Keratinocyte (primary cell): ENCODE results near the gene DENND4A. TPM values are rescaled to one million over a fixed set of nuclear protein-coding genes. Genes with fewer than 3 reads are reported as not detected.

Source experiments
- DNase-seq: peaks from one replicate; pipeline ENCODE4 v3.0.0-alpha.2; 2011; ENCODE audit warnings: low read depth, missing footprints, low spot score
- FAIRE-seq: peaks from 2 replicates; lab custom pipeline; 2011; peaks lifted over from hg19 to GRCh38; lab: Jason Lieb, UNC
- H2AFZ ChIP-seq: 2 replicates; pipeline ENCODE4 v1.6.0; 2012; ENCODE audit warnings: low read length, control low read depth, inconsistent platforms; ENCODE audit not compliant: control insufficient read depth
- H3K27ac ChIP-seq: 2 replicates; pipeline ENCODE4 v1.5.1; 2011; ENCODE audit warnings: low read length; ENCODE audit not compliant: control insufficient read depth, insufficient read depth
- H3K27me3 ChIP-seq: 3 replicates; pipeline ENCODE4 v1.6.0; 2011; ENCODE audit warnings: low read length; ENCODE audit not compliant: control insufficient read depth, insufficient read depth; ENCODE audit errors: extremely low read depth
- H3K36me3 ChIP-seq, 2 experiments: 2 replicates in 1 of 2; 3 replicates in 1 of 2; pipeline ENCODE4 v1.5.1; 2011; ENCODE audit warnings: low read length in 2 of 2, mild to moderate bottlenecking in 1 of 2; ENCODE audit not compliant: control insufficient read depth in 2 of 2, insufficient read depth in 2 of 2; ENCODE audit errors: extremely low read depth in 1 of 2
- H3K4me1 ChIP-seq: 3 replicates; pipeline ENCODE4 v1.5.1; 2011; ENCODE audit warnings: low read length; ENCODE audit not compliant: control insufficient read depth, insufficient read depth; ENCODE audit errors: extremely low read depth
- H3K4me2 ChIP-seq: 3 replicates; pipeline ENCODE4 v1.6.0; 2011; ENCODE audit warnings: low read depth, low read length; ENCODE audit not compliant: control insufficient read depth, insufficient read depth; ENCODE audit errors: extremely low read depth
- H3K4me3 ChIP-seq, 3 experiments: fragments of 200-600 bp in 1 of 3; sonication (generic) in 1 of 3; 2 replicates in 2 of 3; 3 replicates in 1 of 3; pipeline ENCODE4 v1.5.1; 2011 to 2016; ENCODE audit warnings: low read length in 3 of 3, mild to moderate bottlenecking in 3 of 3, control low read depth in 2 of 3, inconsistent platforms in 1 of 3, low read depth in 1 of 3, mixed read lengths in 1 of 3, mixed run types in 1 of 3, moderate library complexity in 1 of 3; ENCODE audit not compliant: control insufficient read depth in 2 of 3, insufficient read depth in 2 of 3; ENCODE audit errors: extremely low read depth in 1 of 3
- H3K79me2 ChIP-seq: 2 replicates; pipeline ENCODE4 v1.6.0; 2012; ENCODE audit warnings: low read length; ENCODE audit not compliant: control insufficient read depth, insufficient read depth
- H3K9ac ChIP-seq: 3 replicates; pipeline ENCODE4 v1.6.0; 2011; ENCODE audit warnings: low read length; ENCODE audit not compliant: control insufficient read depth, insufficient read depth; ENCODE audit errors: extremely low read depth
- H3K9me1 ChIP-seq: 3 replicates; pipeline ENCODE4 v1.6.0; 2011; ENCODE audit warnings: low read length; ENCODE audit not compliant: control insufficient read depth, insufficient read depth; ENCODE audit errors: extremely low read depth
- H3K9me3 ChIP-seq: 2 replicates; pipeline ENCODE4 v1.5.1; 2012; ENCODE audit warnings: low read depth, low read length; ENCODE audit not compliant: control insufficient read depth
- H4K20me1 ChIP-seq: 3 replicates; pipeline ENCODE4 v1.6.0; 2011; ENCODE audit warnings: low read length; ENCODE audit not compliant: control insufficient read depth, insufficient read depth; ENCODE audit errors: extremely low read depth
- EZH2 ChIP-seq: IDR thresholded peaks from one replicate; pipeline ENCODE4 v1.6.1; 2012; ENCODE audit warnings: inconsistent platforms, mild to moderate bottlenecking, low read length, moderate library complexity
- dilution Hi-C: fragments of 300-500 bp; cut with MboI; formaldehyde crosslinking; loops from one replicate; pipeline ENCODE4 v1.7.0; 2020; ENCODE audit warnings: low sequenced_read_pairs; ENCODE audit not compliant: extremely low pct_ligation_motif_present
- polyA plus RNA-seq, 5 experiments: library from polyadenylated mRNA; depleted of rRNA in 3 of 5; stranded (reverse) in 3 of 5; stranded (forward) in 1 of 5; unstranded in 1 of 5; fragments of >200 nt; gene quantifications; 1 replicate in 1 of 5; 2 replicates in 3 of 5; 3 replicates in 1 of 5; pipeline versions ENCODE4 v1.2.1 to v1.2.3, GENCODE V29; 2011 to 2012; ENCODE audit warnings: missing spikeins in 2 of 5, low read depth in 1 of 5, low replicate concordance in 1 of 5
- TF ChIP-seq, protein P1 (sequence below), 3 experiments: IDR thresholded peaks in 1 of 3; conservative IDR thresholded peaks in 1 of 3; optimal IDR thresholded peaks in 1 of 3; 2 replicates in 2 of 3; 3 replicates in 1 of 3; pipeline versions ENCODE3 to v1.5.1; 2011; ENCODE audit warnings: low read length in 3 of 3, mild to moderate bottlenecking in 3 of 3, moderate library complexity in 2 of 3, control low read depth in 1 of 3, inconsistent platforms in 1 of 3; ENCODE audit not compliant: insufficient read depth in 2 of 3; ENCODE audit errors: extremely low read depth in 1 of 3

The DENND4A gene
- polyA plus RNA-seq, 1 donor (not counting 4 experiments of a cell fraction or from before 2014, with no cell fraction given) = 10.0 TPM

DNA sequence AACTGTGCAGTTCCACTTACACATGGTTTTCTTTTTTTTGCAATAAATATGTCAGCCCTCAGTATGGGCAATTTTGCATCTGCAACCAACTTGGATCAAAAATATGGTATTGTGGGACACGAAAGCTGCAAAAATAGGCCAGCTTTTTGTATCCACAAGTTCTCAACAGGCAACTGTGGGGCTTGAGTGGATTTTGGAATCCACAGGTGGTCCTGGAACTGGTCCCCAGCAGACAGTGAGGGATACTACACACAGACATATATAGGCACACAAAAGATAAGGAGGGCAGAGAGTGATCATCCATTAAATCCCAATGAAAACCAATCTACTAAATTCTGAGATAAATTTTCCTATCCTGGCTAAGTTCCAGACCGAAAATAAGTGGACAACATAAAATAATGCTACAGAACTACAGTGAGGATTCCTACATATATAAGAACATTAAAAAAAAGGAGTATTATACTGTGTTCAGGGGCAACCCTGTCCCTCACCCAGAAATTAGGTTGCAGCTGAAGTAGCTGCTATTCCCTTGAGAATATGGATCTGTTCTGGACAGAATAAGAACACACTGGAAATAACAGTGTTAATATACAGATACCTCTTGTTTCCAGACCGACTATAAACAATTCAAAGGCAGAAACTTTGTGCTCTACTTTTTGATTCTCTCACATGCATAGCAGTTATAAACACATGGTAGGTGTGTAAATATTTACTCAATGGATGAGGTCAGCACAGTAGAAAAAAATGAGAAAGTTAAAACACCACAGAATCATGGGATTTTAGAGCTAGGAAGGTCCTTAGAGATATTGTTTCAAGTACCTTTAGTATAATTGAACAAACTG lies 25.4 kb downstream of the DENND4A start:
- no peak overlapping the region for H3K4me2 ChIP-seq

GRCh38 chr15:65765106-65765505 lies 27.0 kb downstream of the DENND4A start:
- dilution Hi-C loops = no loop called here
- Histone ChIP-seq H3K4me2 (no peak overlapping the region), H3K4me3 (no peak overlapping the region), H2AFZ (no peak overlapping the region), H3K9ac (no peak overlapping the region), H3K4me1 (no peaks in the 10 kb centered on the region), H3K79me2 (no peaks in the 10 kb centered on the region), H3K27ac (no peak overlapping the region), H3K36me3 (no peaks in the 10 kb centered on the region), H3K9me1 (no peaks in the 10 kb centered on the region), H3K9me3 (no peaks in the 10 kb centered on the region), H3K27me3 (no peaks in the 10 kb centered on the region), H4K20me1 (no peaks in the 10 kb centered on the region)
- DNase-seq = no peak
- no peak for FAIRE-seq
- TF ChIP-seq EZH2 = no peak
- TF ChIP-seq, protein P1, sequence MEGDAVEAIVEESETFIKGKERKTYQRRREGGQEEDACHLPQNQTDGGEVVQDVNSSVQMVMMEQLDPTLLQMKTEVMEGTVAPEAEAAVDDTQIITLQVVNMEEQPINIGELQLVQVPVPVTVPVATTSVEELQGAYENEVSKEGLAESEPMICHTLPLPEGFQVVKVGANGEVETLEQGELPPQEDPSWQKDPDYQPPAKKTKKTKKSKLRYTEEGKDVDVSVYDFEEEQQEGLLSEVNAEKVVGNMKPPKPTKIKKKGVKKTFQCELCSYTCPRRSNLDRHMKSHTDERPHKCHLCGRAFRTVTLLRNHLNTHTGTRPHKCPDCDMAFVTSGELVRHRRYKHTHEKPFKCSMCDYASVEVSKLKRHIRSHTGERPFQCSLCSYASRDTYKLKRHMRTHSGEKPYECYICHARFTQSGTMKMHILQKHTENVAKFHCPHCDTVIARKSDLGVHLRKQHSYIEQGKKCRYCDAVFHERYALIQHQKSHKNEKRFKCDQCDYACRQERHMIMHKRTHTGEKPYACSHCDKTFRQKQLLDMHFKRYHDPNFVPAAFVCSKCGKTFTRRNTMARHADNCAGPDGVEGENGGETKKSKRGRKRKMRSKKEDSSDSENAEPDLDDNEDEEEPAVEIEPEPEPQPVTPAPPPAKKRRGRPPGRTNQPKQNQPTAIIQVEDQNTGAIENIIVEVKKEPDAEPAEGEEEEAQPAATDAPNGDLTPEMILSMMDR (optimal IDR thresholded peaks at IDR 0.05 in 1 of 3, IDR thresholded peaks at IDR 0.05 in 1 of 3, conservative IDR thresholded peaks at IDR 0.05 in 1 of 3; ENCODE audit: extremely low read depth in 1 of 3, insufficient read depth in 2 of 3, low read length in 3 of 3) = no peak

More for the DNA sequence above, 25.4 kb downstream of the DENND4A start:
- TF ChIP-seq, protein P1 (optimal IDR thresholded peaks at IDR 0.05 in 1 of 3, IDR thresholded peaks at IDR 0.05 in 1 of 3, conservative IDR thresholded peaks at IDR 0.05 in 1 of 3; ENCODE audit: extremely low read depth in 1 of 3, insufficient read depth in 2 of 3, low read length in 3 of 3) = no peak
- no peak for TF ChIP-seq EZH2
- Histone ChIP-seq H3K36me3 (no peaks in the 10 kb centered on the region), H3K9me1 (no peaks in the 10 kb centered on the region), H3K4me1 (no peaks in the 10 kb centered on the region), H3K27ac (no peak overlapping the region), H3K27me3 (no peaks in the 10 kb centered on the region), H4K20me1 (no peaks in the 10 kb centered on the region), H2AFZ (no peak overlapping the region), H3K4me3 (no peak overlapping the region), H3K9ac (no peak overlapping the region), H3K9me3 (no peaks in the 10 kb centered on the region), H3K79me2 (no peaks in the 10 kb centered on the region)
- DNase-seq (no peak), FAIRE-seq (no peak)
- dilution Hi-C loops = no loop called here
